Neural cell (in vitro differentiated cells): ENCODE measurements around the gene ICAM3.

Source experiments
- CTCF ChIP-seq: fragments of 450-650 bp; IDR thresholded peaks from 2 replicates; pipeline ENCODE4 v1.5.1; 2014; ENCODE audit warnings: antibody characterized with exemption, mild to moderate bottlenecking, moderate library complexity; ENCODE audit not compliant: poor library complexity, severe bottlenecking
- EZH2 ChIP-seq: fragments of 200-600, 300-800 bp; shearing (Covaris generic), sonication (generic); IDR thresholded peaks from 2 replicates; pipeline ENCODE4 v1.6.1; 2014; ENCODE audit warnings: antibody characterized with exemption, low read length, borderline replicate concordance, mild to moderate bottlenecking; ENCODE audit not compliant: insufficient read depth, poor library complexity, severe bottlenecking
- MXI1 ChIP-seq: fragments of 450-650 bp; conservative IDR thresholded peaks from 2 replicates; pipeline ENCODE4 v1.6.1; 2014; ENCODE audit warnings: antibody characterized with exemption, mild to moderate bottlenecking; ENCODE audit not compliant: poor library complexity, severe bottlenecking
- POLR2AphosphoS5 ChIP-seq: IDR thresholded peaks from 2 replicates; pipeline ENCODE4 v1.6.1; 2012
- RAD21 ChIP-seq: fragments of 450-650 bp; conservative IDR thresholded peaks from 2 replicates; pipeline ENCODE4 v1.6.1; 2014; ENCODE audit warnings: antibody characterized with exemption, mild to moderate bottlenecking, moderate library complexity
- SMC3 ChIP-seq: fragments of 450-650 bp; conservative IDR thresholded peaks from 2 replicates; pipeline ENCODE4 v1.6.1; 2014; ENCODE audit warnings: antibody characterized with exemption, mild to moderate bottlenecking, moderate library complexity; ENCODE audit not compliant: poor library complexity
- TAF1 ChIP-seq: IDR thresholded peaks from 2 replicates; pipeline ENCODE4 v1.6.1; 2012; ENCODE audit warnings: low read depth

- TF ChIP-seq POLR2AphosphoS5 (no peak), TAF1 (no peak), CTCF (no peak), EZH2 (no peak), SMC3 (no peak), MXI1 (no peak), RAD21 (no peak)
Observed at GRCh38 chr19:10352764-10353671, 13.6 kb upstream of the ICAM3 start.
